ENCODE data around the gene SLC35F4. TPM values are rescaled to one million over a fixed set of nuclear protein-coding genes. Genes with fewer than 3 reads are reported as not detected.

The SLC35F4 gene
- total RNA-seq, 1 experiment from 2014 or later: not detected

- H3K27ac ChIP-seq (ENCODE audit: low read depth, low read length): no peak overlapping the region
- no peaks in the 10 kb centered on the region for H4K20me1 ChIP-seq (ENCODE audit: insufficient read depth)
- ATAC-seq (no peak), DNase-seq (ENCODE audit: low read depth, low spot score) (no peak)
- ChIA-PET RAD21 (ENCODE audit: low non-redundant PET in 1 of 2, low total read pairs in 2 of 2, uncharacterized antibody in 2 of 2, unreplicated experiment in 2 of 2) (no interaction called here), POLR2A (no interaction called here), CTCF (no interaction called here)
- H3K4me1 ChIP-seq (ENCODE audit: control insufficient read depth in 1 of 2, insufficient read depth in 2 of 2, low read length in 2 of 2): peaks cover 0 to 5% of the 10 kb centered on the region in 2 experiments; a peak in 1 of 4 replicates
- H3K9me3 ChIP-seq (ENCODE audit: control insufficient read depth in 1 of 2, insufficient read depth in 1 of 2, low read depth in 1 of 2, low read length in 2 of 2): no peaks in the 10 kb centered on the region
- H3K36me3 ChIP-seq (ENCODE audit: control insufficient read depth in 1 of 2, insufficient read depth in 2 of 2, low read length in 2 of 2): no peaks in the 10 kb centered on the region
- no peak overlapping the region for H3K4me3 ChIP-seq (replicated peaks in 1 of 2; ENCODE audit: low read depth in 1 of 2, low read length in 2 of 2)
- no peak overlapping the region for H3K9ac ChIP-seq (ENCODE audit: low read length)
- H3K9me2 ChIP-seq (ENCODE audit: insufficient read depth): no peaks in the 10 kb centered on the region
- TF ChIP-seq ZNF274 (IDR thresholded peaks at IDR 0.05; ENCODE audit: low read depth, low read length): no peak
- TF ChIP-seq SP1 (IDR thresholded peaks at IDR 0.05; ENCODE audit: low read depth): no peak
- no peak for TF ChIP-seq CTCF (IDR thresholded peaks at IDR 0.05 in 2 of 3, conservative IDR thresholded peaks at IDR 0.05 in 1 of 3; ENCODE audit: borderline replicate concordance in 1 of 3, insufficient read depth in 1 of 3, low read depth in 2 of 3, low read length in 2 of 3)
- no peak for TF ChIP-seq ELF1 (IDR thresholded peaks at IDR 0.05; ENCODE audit: borderline replicate concordance, low read depth)
- TF ChIP-seq POLR2A (IDR thresholded peaks at IDR 0.05; ENCODE audit: borderline replicate concordance, extremely low read depth, insufficient read depth, insufficient read length): no peak
- TF ChIP-seq SRF (IDR thresholded peaks at IDR 0.05; ENCODE audit: low read depth): no peak
- no peak for TF ChIP-seq CEBPB (IDR thresholded peaks at IDR 0.05; ENCODE audit: low read depth)
- TF ChIP-seq JUND (IDR thresholded peaks at IDR 0.05): no peak
- H3K27me3 ChIP-seq (ENCODE audit: insufficient read depth, low read length): no peaks in the 10 kb centered on the region
- no peaks in the 10 kb centered on the region for H3K79me2 ChIP-seq (ENCODE audit: insufficient read depth, low read length)
- intact Hi-C loops (cut with micrococcal nuclease): no loop called here
- no peak overlapping the region for H2AFZ ChIP-seq (ENCODE audit: low read depth, low read length, poor library complexity, severe bottlenecking)
- no peak overlapping the region for H3K4me2 ChIP-seq (ENCODE audit: low read length)
- no TSS peak for BruUV-seq (replicated peaks)
Observed at GRCh38 chr14:57846596-57846995, 19.3 kb downstream of the SLC35F4 start.

- BruUV-seq (replicated peaks): no TSS peak
- POLR2A ChIA-PET: no interaction called here
- no peak overlapping the region for H3K9ac ChIP-seq (ENCODE audit: low read length)
- no peak for ATAC-seq
- no peak overlapping the region for H2AFZ ChIP-seq (ENCODE audit: low read depth, low read length, poor library complexity, severe bottlenecking)
- H3K9me2 ChIP-seq (ENCODE audit: insufficient read depth): no peaks in the 10 kb centered on the region
- RAD21 ChIA-PET (ENCODE audit: low non-redundant PET in 1 of 2, low total read pairs in 2 of 2, uncharacterized antibody in 2 of 2, unreplicated experiment in 2 of 2): no interaction called here
- TF ChIP-seq ZFX (IDR thresholded peaks at IDR 0.05): no peak
- no peak for TF ChIP-seq EZH2phosphoT487 (IDR thresholded peaks at IDR 0.05; ENCODE audit: borderline replicate concordance)
- no peak for TF ChIP-seq CTCF (IDR thresholded peaks at IDR 0.05 in 2 of 3, conservative IDR thresholded peaks at IDR 0.05 in 1 of 3; ENCODE audit: borderline replicate concordance in 1 of 3, insufficient read depth in 1 of 3, low read depth in 2 of 3, low read length in 2 of 3)
- peak; percentile 34 for TF ChIP-seq FOSL1 (IDR thresholded peaks at IDR 0.05; ENCODE audit: low read depth)
- DNase-seq (ENCODE audit: low read depth, low spot score): no peak
- no peaks in the 10 kb centered on the region for H3K9me3 ChIP-seq (ENCODE audit: control insufficient read depth in 1 of 2, insufficient read depth in 1 of 2, low read depth in 1 of 2, low read length in 2 of 2)
- H3K36me3 ChIP-seq (ENCODE audit: control insufficient read depth in 1 of 2, insufficient read depth in 2 of 2, low read length in 2 of 2): no peaks in the 10 kb centered on the region
- H3K4me3 ChIP-seq (replicated peaks in 1 of 2; ENCODE audit: low read depth in 1 of 2, low read length in 2 of 2): no peak overlapping the region
- no peaks in the 10 kb centered on the region; the same call in 1 of the 2 replicates for H3K27me3 ChIP-seq (ENCODE audit: insufficient read depth, low read length)
- no peaks in the 10 kb centered on the region for H3K79me2 ChIP-seq (ENCODE audit: insufficient read depth, low read length)
- CTCF ChIA-PET: no interaction called here
- intact Hi-C loops (cut with micrococcal nuclease): no loop called here
- no peak overlapping the region for H3K4me2 ChIP-seq (ENCODE audit: low read length)
- H3K27ac ChIP-seq (ENCODE audit: low read depth, low read length): no peak overlapping the region
- H4K20me1 ChIP-seq (ENCODE audit: insufficient read depth): no peaks in the 10 kb centered on the region
- peaks cover 0 to 5% of the 10 kb centered on the region in 2 experiments; a peak in 1 of 4 replicates for H3K4me1 ChIP-seq (ENCODE audit: control insufficient read depth in 1 of 2, insufficient read depth in 2 of 2, low read length in 2 of 2)
Observed at GRCh38 chr14:57845802-57846531, 19.9 kb downstream of the SLC35F4 start.
